CD4-positive, alpha-beta T cell (primary cell): ENCODE results near the gene DNALI1. TPM values are rescaled to one million over a fixed set of nuclear protein-coding genes. Genes with fewer than 3 reads are reported as not detected.

ENCODE experiments used
- ATAC-seq: fragments of 200-7000 bp; cut with Tn5 transposase; one replicate; pipeline ENCODE4 v1.10.0; 2022; ENCODE audit warnings: mild to moderate bottlenecking; ENCODE audit not compliant: poor library complexity
- CTCF ChIA-PET: fragments of 350-600 bp; sonication (Branson Sonifier 250); formaldehyde crosslinking; loops from one replicate; lab custom pipeline; 2021; ENCODE audit warnings: antibody characterized with exemption, inconsistent platforms; lab: Charles Lee
- POLR2A ChIA-PET: fragments of 350-600 bp; sonication (Branson Sonifier 250); formaldehyde crosslinking; loops from one replicate; lab custom pipeline; 2021; ENCODE audit warnings: antibody characterized with exemption, inconsistent platforms; lab: Charles Lee
- DNase-seq, 14 experiments: peaks; one replicate each; pipeline ENCODE4 v3.0.0-alpha.2; 2013 to 2020; ENCODE audit warnings: mixed read lengths in 2 of 14
- H3K27ac ChIP-seq, 2 donors: one replicate each; pipeline versions ENCODE4 v1.5.1 to v1.7.0; 2013; ENCODE audit warnings: low read length in 2 of 2, low read depth in 1 of 2, mild to moderate bottlenecking in 1 of 2
- H3K27me3 ChIP-seq, 2 experiments: 1 replicate in 1 of 2; 2 replicates in 1 of 2; pipeline versions ENCODE4 v1.6.1 to v1.7.0; 2013; ENCODE audit warnings: low read length in 2 of 2, control low read depth in 1 of 2, mild to moderate bottlenecking in 1 of 2, moderate library complexity in 1 of 2; ENCODE audit not compliant: insufficient read depth in 2 of 2, control insufficient read depth in 1 of 2
- H3K36me3 ChIP-seq: one replicate; pipeline ENCODE4 v1.6.1; 2013; ENCODE audit warnings: low read length, control low read depth; ENCODE audit not compliant: insufficient read depth
- H3K4me1 ChIP-seq: one replicate; pipeline ENCODE4 v1.6.1; 2013; ENCODE audit warnings: low read length, control low read depth; ENCODE audit not compliant: insufficient read depth
- H3K4me3 ChIP-seq: one replicate; pipeline ENCODE4 v1.5.1; 2013; ENCODE audit warnings: mild to moderate bottlenecking, low read length, moderate library complexity
- H3K9me3 ChIP-seq, 2 experiments: 1 replicate in 1 of 2; 2 replicates in 1 of 2; pipeline versions ENCODE4 v1.6.1 to v1.7.0; 2013; ENCODE audit warnings: low read length in 2 of 2, mild to moderate bottlenecking in 2 of 2, control low read depth in 1 of 2, moderate library complexity in 1 of 2; ENCODE audit not compliant: control insufficient read depth in 1 of 2, insufficient read depth in 1 of 2
- H3K27ac Mint-ChIP-seq: one replicate; pipeline ENCODE4 v1.8.0; 2020; ENCODE audit warnings: mixed read lengths
- H3K27me3 Mint-ChIP-seq: one replicate; pipeline ENCODE4 v1.8.0; 2021; ENCODE audit warnings: mixed read lengths
- H3K36me3 Mint-ChIP-seq: one replicate; pipeline ENCODE4 v1.8.0; 2021; ENCODE audit warnings: low read depth, mixed read lengths
- H3K4me1 Mint-ChIP-seq: one replicate; pipeline ENCODE4 v1.8.0; 2021; ENCODE audit warnings: low read depth, mixed read lengths
- H3K4me3 Mint-ChIP-seq: one replicate; pipeline ENCODE4 v1.8.0; 2020; ENCODE audit warnings: mild to moderate bottlenecking, mixed read lengths
- H3K9me3 Mint-ChIP-seq: one replicate; pipeline ENCODE4 v1.8.0; 2020; ENCODE audit warnings: mixed read lengths
- intact Hi-C, 2 experiments: fragments of 100-400 bp; cut with DNase I in 1 of 2; cut with micrococcal nuclease in 1 of 2; formaldehyde crosslinking; loops; one replicate each; pipeline versions ENCODE4 v1.15.1 to v1.9.0; 2023 to 2025; cut with DNase I, micrococcal nuclease
- total RNA-seq, 174 experiments: library from RNA in 2 of 174; stranded (reverse) in 2 of 174; gene quantifications; one replicate each; pipeline ENCODE4 v1.2.3 and lab custom pipeline; 2021 to 2026
- TF ChIP-seq, protein P1 (sequence below): fragments of 200-600 bp; IDR thresholded peaks from one replicate; pipeline ENCODE4 v1.8.0; 2022; ENCODE audit warnings: antibody characterized with exemption, mild to moderate bottlenecking

Gene DNALI1
- total RNA-seq, 2 experiments from 2014 or later = not detected

DNA sequence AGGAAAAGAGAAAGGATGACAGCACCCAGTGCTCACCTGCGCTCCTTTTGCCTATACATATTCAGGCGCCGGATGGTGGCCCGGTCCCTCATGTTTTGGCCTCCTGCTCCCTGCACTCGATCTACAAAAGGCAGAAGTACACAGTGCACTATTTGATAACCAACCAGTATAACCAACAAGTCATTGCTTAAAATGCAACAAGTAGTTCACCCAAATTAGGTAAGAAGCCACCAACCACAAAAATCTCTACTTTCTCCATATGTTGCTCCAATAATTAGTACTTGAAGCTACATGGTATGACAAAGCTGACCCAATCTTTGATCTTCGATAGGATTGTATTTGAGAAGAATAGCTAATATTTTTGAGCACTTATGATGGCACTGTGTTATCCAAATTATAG is 37.0 kb downstream of the DNALI1 start:
- H3K4me1 Mint-ChIP-seq = peaks cover 34% of the 10 kb centered on the region
- Histone ChIP-seq H3K36me3 (peaks cover 44% of the 10 kb centered on the region), H3K4me1 (peaks cover 22% of the 10 kb centered on the region), H3K4me3 (no peak overlapping the region), H3K27me3 (no peaks in the 10 kb centered on the region), H3K9me3 (no peaks in the 10 kb centered on the region), H3K27ac (no peak overlapping the region)
- POLR2A ChIA-PET = interaction anchor here (0.6 to 0.7 kb wide), 2 partner anchors 37 to 214 kb away, joined by 3 read pairs; partner anchors contain the start of genes C1orf122 and DNALI1
- TF ChIP-seq, protein P1, sequence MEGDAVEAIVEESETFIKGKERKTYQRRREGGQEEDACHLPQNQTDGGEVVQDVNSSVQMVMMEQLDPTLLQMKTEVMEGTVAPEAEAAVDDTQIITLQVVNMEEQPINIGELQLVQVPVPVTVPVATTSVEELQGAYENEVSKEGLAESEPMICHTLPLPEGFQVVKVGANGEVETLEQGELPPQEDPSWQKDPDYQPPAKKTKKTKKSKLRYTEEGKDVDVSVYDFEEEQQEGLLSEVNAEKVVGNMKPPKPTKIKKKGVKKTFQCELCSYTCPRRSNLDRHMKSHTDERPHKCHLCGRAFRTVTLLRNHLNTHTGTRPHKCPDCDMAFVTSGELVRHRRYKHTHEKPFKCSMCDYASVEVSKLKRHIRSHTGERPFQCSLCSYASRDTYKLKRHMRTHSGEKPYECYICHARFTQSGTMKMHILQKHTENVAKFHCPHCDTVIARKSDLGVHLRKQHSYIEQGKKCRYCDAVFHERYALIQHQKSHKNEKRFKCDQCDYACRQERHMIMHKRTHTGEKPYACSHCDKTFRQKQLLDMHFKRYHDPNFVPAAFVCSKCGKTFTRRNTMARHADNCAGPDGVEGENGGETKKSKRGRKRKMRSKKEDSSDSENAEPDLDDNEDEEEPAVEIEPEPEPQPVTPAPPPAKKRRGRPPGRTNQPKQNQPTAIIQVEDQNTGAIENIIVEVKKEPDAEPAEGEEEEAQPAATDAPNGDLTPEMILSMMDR = no peak
- H3K9me3 Mint-ChIP-seq = no peaks in the 10 kb centered on the region
- ATAC-seq = no peak
- CTCF ChIA-PET = interaction anchor here (1.1 kb wide), 1 partner anchor 9 kb away, joined by 3 read pairs; no protein-coding TSS in a partner anchor
- peaks cover 60% of the 10 kb centered on the region for H3K36me3 Mint-ChIP-seq
- H3K27me3 Mint-ChIP-seq = no peaks in the 10 kb centered on the region
- peak overlapping the region; percentile 51 for H3K27ac Mint-ChIP-seq
- intact Hi-C loops = loop anchor here (2.0 kb wide), 2 partner anchors 79 to 89 kb away; partner anchors contain the start of gene MEAF6 (in 1 of the 2)
- peak overlapping the region; percentile 23 for H3K4me3 Mint-ChIP-seq
- no peak for DNase-seq

DNA sequence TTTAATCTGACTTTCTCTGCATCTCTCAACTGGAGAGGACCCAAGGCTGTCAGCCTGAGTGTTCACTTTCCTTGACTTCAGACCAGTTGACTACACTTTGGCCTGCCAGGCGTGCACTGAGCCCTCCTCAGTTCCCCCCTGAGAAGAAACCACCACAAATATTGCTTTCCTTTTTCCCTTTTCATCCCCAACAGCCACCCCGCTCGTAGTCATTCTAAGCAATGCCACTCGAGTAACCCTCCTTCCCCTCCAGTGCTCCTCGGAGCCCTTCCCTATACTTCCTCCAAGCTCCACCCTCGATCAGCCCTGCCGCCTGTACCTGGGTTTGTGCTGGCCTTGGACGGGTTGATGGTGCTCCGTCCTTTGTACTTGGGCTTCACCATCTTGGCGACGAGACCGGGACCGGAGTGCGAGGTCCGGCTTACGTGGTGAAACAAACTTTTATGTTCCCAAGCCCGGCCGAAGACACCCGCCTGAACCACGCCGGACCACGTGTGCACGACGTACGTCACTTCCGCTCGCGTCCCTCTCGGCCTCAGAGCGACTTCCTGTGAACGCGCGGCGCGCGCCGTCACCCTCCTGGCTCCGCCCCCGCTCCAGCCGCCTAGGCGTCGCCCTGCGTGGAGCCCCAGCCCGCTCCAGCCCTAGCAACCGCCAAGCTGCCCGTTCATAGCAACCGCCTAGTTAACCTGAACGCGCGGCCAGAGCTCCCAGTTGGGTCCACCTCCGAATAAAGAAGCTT is 38.9 kb downstream of the DNALI1 start, which contains the start of gene GNL2:
Gene GNL2, minus strand, starts transcription at position 498 of the 742 bp plus-strand sequence. Its CDS starts 115 bp downstream, at position 383.
- ChIA-PET POLR2A (interaction anchor here (0.6 to 1.4 kb wide), 8 partner anchors 9 to 241 kb away, joined by 3 to 12 read pairs (median 4); partner anchors contain the start of gene SNIP1), CTCF (interaction anchor here (0.6 to 1.8 kb wide), 5 partner anchors 81 to 1320 kb away, joined by 3 to 9 read pairs (median 3); partner anchors contain the start of genes CDCA8 and MEAF6)
- intact Hi-C loops = loop anchor here (1.0 to 5.0 kb wide), 6 partner anchors 41 to 262 kb away; partner anchors contain the start of genes MTF1 (in 2 of the 2), SNIP1 (in 2 of the 2), C1orf122 (in 1 of the 2) and MEAF6 (in 1 of the 2)
- Mint-ChIP-seq H3K36me3 (peaks cover 44% of the 10 kb centered on the region), H3K4me3 (peak within 1 kb of the TSS; percentile 97), H3K9me3 (no peaks in the 10 kb centered on the region), H3K4me1 (peaks cover 34% of the 10 kb centered on the region), H3K27ac (peak within 1 kb of the TSS; percentile 93), H3K27me3 (no peaks in the 10 kb centered on the region)
- Histone ChIP-seq H3K4me1 (peaks cover 22% of the 10 kb centered on the region), H3K27me3 (no peaks in the 10 kb centered on the region), H3K36me3 (peaks cover 27% of the 10 kb centered on the region), H3K9me3 (no peaks in the 10 kb centered on the region), H3K27ac (peak within 1 kb of the TSS; percentile 75 to 90), H3K4me3 (peak within 1 kb of the TSS; percentile 93)
- ATAC-seq (peak; percentile 93), DNase-seq (peak; percentile 88 to 99 (median 96))
- TF ChIP-seq, protein P1 = no peak

DNA sequence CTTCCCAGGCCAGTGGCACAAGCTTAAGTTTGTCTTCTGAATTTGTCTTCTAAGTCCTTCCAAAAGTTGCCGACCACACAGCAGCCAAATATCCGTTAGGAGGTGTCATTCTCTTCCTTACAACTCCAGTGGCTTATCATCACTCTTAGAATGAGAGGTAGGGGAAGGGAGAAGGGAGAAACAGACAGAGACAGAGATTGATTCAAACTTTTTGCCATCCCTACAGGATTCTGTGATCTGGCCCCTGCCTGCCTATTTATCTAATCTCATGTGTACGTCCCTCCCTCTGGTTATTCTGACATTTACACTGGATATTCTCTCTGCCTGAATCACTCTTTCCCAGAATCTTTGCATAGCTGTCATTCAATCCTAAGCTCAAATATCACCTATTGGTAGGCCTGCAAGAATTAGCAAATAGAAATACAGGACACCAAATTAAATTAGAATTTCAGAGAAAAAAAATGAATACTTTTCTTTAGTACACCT is 39.5 kb downstream of the DNALI1 start:
- peaks cover 38% of the 10 kb centered on the region for H3K36me3 Mint-ChIP-seq
- H3K27me3 Mint-ChIP-seq = no peaks in the 10 kb centered on the region
- H3K4me1 Mint-ChIP-seq = peaks cover 30% of the 10 kb centered on the region
- Histone ChIP-seq H3K27ac (peak overlapping the region; percentile 75 to 90), H3K27me3 (no peaks in the 10 kb centered on the region), H3K36me3 (peaks cover 21% of the 10 kb centered on the region), H3K9me3 (no peaks in the 10 kb centered on the region), H3K4me3 (peak overlapping the region; percentile 93), H3K4me1 (peaks cover 22% of the 10 kb centered on the region)
- ATAC-seq = peak; percentile 5
- intact Hi-C loops = loop anchor here (1.0 to 5.0 kb wide), 3 partner anchors 42 to 261 kb away; partner anchors contain the start of genes MTF1 (in 2 of the 2), C1orf122 (in 1 of the 2), SNIP1 (in 1 of the 2) and YRDC (in 1 of the 2)
- H3K27ac Mint-ChIP-seq = peak overlapping the region; percentile 93
- CTCF ChIA-PET = interaction anchor here (0.6 to 1.8 kb wide), 5 partner anchors 82 to 1320 kb away, joined by 3 to 9 read pairs (median 3); partner anchors contain the start of genes CDCA8 and MEAF6
- H3K9me3 Mint-ChIP-seq = no peaks in the 10 kb centered on the region
- TF ChIP-seq, protein P1 = no peak
- H3K4me3 Mint-ChIP-seq = peak overlapping the region; percentile 97
- POLR2A ChIA-PET = interaction anchor here (0.6 to 1.4 kb wide), 6 partner anchors 8 to 137 kb away, joined by 3 to 12 read pairs (median 4); partner anchors contain the start of gene SNIP1
- no peak for DNase-seq
